Mesenchymal stem cell (in vitro differentiated cells and primary cell): ENCODE results near the gene COQ4.
"Not testable (repeated sequence)": the region's sequence is repeated elsewhere in the genome, so short reads cannot be mapped to it uniquely, and the experiment has no call there.

ENCODE experiments used
- DNase-seq: peaks from one replicate; pipeline ENCODE4 v3.0.0-alpha.2; 2013
- H2AFZ ChIP-seq: one replicate; pipeline ENCODE4 v1.6.1; 2013; ENCODE audit warnings: low read depth, mild to moderate bottlenecking, control low read depth, inconsistent platforms, low read length, moderate library complexity
- H2AK5ac ChIP-seq: 2 replicates; pipeline ENCODE4 v1.6.1; 2013; ENCODE audit warnings: low read length, moderate library complexity, mild to moderate bottlenecking, inconsistent platforms; ENCODE audit not compliant: severe bottlenecking
- H2BK120ac ChIP-seq: one replicate; pipeline ENCODE4 v1.6.1; 2013; ENCODE audit warnings: low read depth, mild to moderate bottlenecking, inconsistent platforms, low read length, moderate library complexity
- H2BK12ac ChIP-seq, 2 experiments: one replicate each; pipeline ENCODE4 v1.6.1; 2013; ENCODE audit warnings: inconsistent platforms in 2 of 2, low read length in 2 of 2, mild to moderate bottlenecking in 2 of 2, moderate library complexity in 2 of 2, control low read depth in 1 of 2
- H2BK15ac ChIP-seq: one replicate; pipeline ENCODE4 v1.6.1; 2013; ENCODE audit warnings: mild to moderate bottlenecking, low read depth, inconsistent platforms; ENCODE audit not compliant: poor library complexity, severe bottlenecking
- H2BK5ac ChIP-seq: 2 replicates; pipeline ENCODE4 v1.6.1; 2013; ENCODE audit warnings: low read depth, mild to moderate bottlenecking, low read length, control low read depth, inconsistent platforms; ENCODE audit not compliant: poor library complexity, severe bottlenecking
- H3K14ac ChIP-seq, 2 experiments: one replicate each; pipeline ENCODE4 v1.6.1; 2013; ENCODE audit warnings: inconsistent platforms in 2 of 2, low read length in 2 of 2, control low read depth in 1 of 2, mild to moderate bottlenecking in 1 of 2, moderate library complexity in 1 of 2
- H3K18ac ChIP-seq, 2 experiments: one replicate each; pipeline ENCODE4 v1.6.1; 2013; ENCODE audit warnings: inconsistent platforms in 2 of 2, low read length in 2 of 2, control low read depth in 1 of 2, low read depth in 1 of 2, mild to moderate bottlenecking in 1 of 2
- H3K23ac ChIP-seq, 2 experiments: one replicate each; pipeline ENCODE4 v1.6.1; 2013; ENCODE audit warnings: inconsistent platforms in 2 of 2, low read length in 2 of 2, mild to moderate bottlenecking in 2 of 2, moderate library complexity in 2 of 2, control low read depth in 1 of 2
- H3K27ac ChIP-seq: 2 replicates; pipeline ENCODE4 v1.5.1; 2013; ENCODE audit warnings: mild to moderate bottlenecking, moderate library complexity, low read length, control low read depth, inconsistent platforms; ENCODE audit not compliant: poor library complexity, severe bottlenecking
- H3K27me3 ChIP-seq, 2 experiments: 2 replicates each; pipeline versions ENCODE4 v1.6.1 to v1.7.0; 2013; ENCODE audit warnings: low read length in 2 of 2, mild to moderate bottlenecking in 2 of 2, moderate library complexity in 2 of 2, control low read depth in 1 of 2, inconsistent platforms in 1 of 2; ENCODE audit not compliant: control insufficient read depth in 1 of 2, insufficient read depth in 1 of 2
- H3K36me3 ChIP-seq, 2 experiments: 2 replicates each; pipeline versions ENCODE4 v1.6.1 to v1.7.0; 2013; ENCODE audit warnings: low read length in 2 of 2, control low read depth in 1 of 2, inconsistent platforms in 1 of 2, low read depth in 1 of 2, mild to moderate bottlenecking in 1 of 2; ENCODE audit not compliant: insufficient read depth in 2 of 2, control insufficient read depth in 1 of 2
- H3K4ac ChIP-seq, 2 experiments: one replicate each; pipeline ENCODE4 v1.6.1; 2013; ENCODE audit warnings: inconsistent platforms in 2 of 2, low read length in 2 of 2, mild to moderate bottlenecking in 2 of 2, moderate library complexity in 2 of 2, control low read depth in 1 of 2, low read depth in 1 of 2
- H3K4me1 ChIP-seq: 2 replicates; pipeline ENCODE4 v1.6.1; 2013; ENCODE audit warnings: low read depth, low read length, control low read depth; ENCODE audit not compliant: control insufficient read depth, insufficient read depth
- H3K4me2 ChIP-seq: 2 replicates; pipeline ENCODE4 v1.6.1; 2013; ENCODE audit warnings: low read length, mild to moderate bottlenecking, inconsistent platforms; ENCODE audit not compliant: poor library complexity, severe bottlenecking
- H3K4me3 ChIP-seq, 2 experiments: 2 replicates each; pipeline versions ENCODE4 v1.5.1 to v1.7.0; 2013; ENCODE audit warnings: low read length in 2 of 2, mild to moderate bottlenecking in 2 of 2, control low read depth in 1 of 2, low read depth in 1 of 2; ENCODE audit not compliant: insufficient read depth in 1 of 2
- H3K79me1 ChIP-seq: replicated peaks from 2 replicates; pipeline ENCODE4 v1.6.1; 2013; ENCODE audit warnings: mild to moderate bottlenecking, control low read depth, low read length, inconsistent platforms; ENCODE audit not compliant: poor library complexity, severe bottlenecking
- H3K9ac ChIP-seq: 2 replicates; pipeline ENCODE4 v1.7.0; 2013; ENCODE audit warnings: mild to moderate bottlenecking, low read length, moderate library complexity
- H3K9me3 ChIP-seq: 2 replicates; pipeline ENCODE4 v1.7.0; 2013; ENCODE audit warnings: mild to moderate bottlenecking, low read length; ENCODE audit not compliant: control insufficient read depth
- H4K8ac ChIP-seq: one replicate; pipeline ENCODE4 v1.6.1; 2013; ENCODE audit warnings: inconsistent platforms, mild to moderate bottlenecking, low read length, moderate library complexity
- H4K91ac ChIP-seq: one replicate; pipeline ENCODE4 v1.6.1; 2013; ENCODE audit warnings: mild to moderate bottlenecking, low read length, inconsistent platforms
- WGBS: methylation state at CpG from one replicate; pipeline ENCODE4 v1.1.7; 2013; ENCODE audit warnings: mixed read lengths; 5-methylcytosine and 5-hydroxymethylcytosine counted together

COQ4 gene

DNA sequence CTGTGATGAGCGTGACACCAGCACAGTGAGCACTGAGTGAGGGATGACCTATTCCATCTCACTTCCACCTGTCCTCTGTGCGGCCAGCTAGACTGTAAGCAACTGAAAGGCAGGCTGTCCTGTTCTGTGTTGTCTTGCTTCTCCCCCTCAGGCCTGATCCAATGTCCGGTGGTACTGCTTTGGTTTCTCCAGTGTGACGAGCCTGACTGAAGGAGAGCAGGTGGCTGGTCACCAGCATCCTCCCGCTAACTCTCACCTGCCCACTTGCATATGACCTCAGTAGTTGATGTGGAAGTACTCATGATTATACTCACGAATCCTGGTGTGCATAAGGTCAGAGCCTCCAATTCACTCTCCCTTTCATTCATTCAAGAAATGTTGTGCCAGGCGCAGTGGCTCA, 15.3 kb downstream of the COQ4 start:
- DNase-seq = no peak
- H3K27ac ChIP-seq = no peak overlapping the region
- H3K9me3 ChIP-seq = no peaks in the 10 kb centered on the region
- no peak overlapping the region for H3K4me3 ChIP-seq
- no peak overlapping the region for H3K9ac ChIP-seq
- 95% methylated on average over 7 of the region's 7 CpGs for WGBS
- no peak overlapping the region for H3K18ac ChIP-seq
- H3K79me1 ChIP-seq = peaks cover 8% of the 10 kb centered on the region
- H3K4me2 ChIP-seq = no peak overlapping the region
- H2BK12ac ChIP-seq = no peak overlapping the region
- H4K91ac ChIP-seq = no peak overlapping the region
- no peaks in the 10 kb centered on the region for H3K27me3 ChIP-seq
- no peak overlapping the region for H2AFZ ChIP-seq
- H2AK5ac ChIP-seq = no peak overlapping the region
- no peak overlapping the region for H2BK15ac ChIP-seq
- no peak overlapping the region for H2BK120ac ChIP-seq
- H3K4me1 ChIP-seq = peaks cover 8% of the 10 kb centered on the region
- H4K8ac ChIP-seq = no peak overlapping the region
- H3K4ac ChIP-seq = no peak overlapping the region
- H3K14ac ChIP-seq = no peak overlapping the region
- peaks cover 18 to 19% of the 10 kb centered on the region in 2 experiments for H3K36me3 ChIP-seq
- no peak overlapping the region for H3K23ac ChIP-seq
- H2BK5ac ChIP-seq = no peak overlapping the region

DNA sequence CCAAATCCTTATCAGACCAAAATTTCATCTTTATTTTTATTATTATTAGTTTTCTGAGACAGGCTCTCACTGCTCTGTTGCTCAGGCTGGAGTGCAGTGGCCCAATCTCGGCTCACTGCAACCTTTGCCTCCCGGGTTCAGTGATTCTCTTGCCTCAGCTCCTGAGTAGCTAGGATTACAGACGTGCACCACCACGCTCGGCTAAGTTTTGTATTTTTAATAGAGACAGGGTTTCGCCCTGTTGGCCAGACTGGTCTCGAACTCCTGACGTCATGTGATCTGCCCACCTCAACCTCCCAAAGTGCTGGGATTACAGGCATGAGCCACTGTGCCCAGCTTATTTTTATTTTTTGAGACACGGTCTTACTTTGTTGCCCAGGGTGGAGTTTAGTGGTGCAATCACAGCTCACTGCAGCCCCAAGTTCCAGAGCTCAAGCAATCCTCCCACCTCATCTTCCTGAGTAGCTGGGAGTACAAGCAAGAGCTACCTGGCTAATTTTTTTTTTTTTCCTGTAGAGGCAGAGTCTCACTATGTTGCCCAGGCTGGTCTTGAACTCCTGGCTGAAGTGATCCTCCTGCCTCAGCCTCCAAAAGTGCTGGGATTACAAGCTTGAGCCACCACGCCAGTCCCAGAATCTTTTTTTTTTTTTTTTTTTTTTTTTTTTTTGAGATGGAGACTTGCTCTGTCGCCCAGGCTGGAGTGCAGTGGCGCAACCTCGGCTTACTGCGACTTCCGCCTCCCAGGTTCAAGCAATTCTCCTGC, 16.4 kb downstream of the COQ4 start:
- H2BK120ac ChIP-seq, H3K4me1 ChIP-seq, H2AK5ac ChIP-seq, H2AFZ ChIP-seq, H3K9ac ChIP-seq, H3K27ac ChIP-seq, H2BK5ac ChIP-seq, H3K4me2 ChIP-seq, H4K8ac ChIP-seq, H2BK12ac ChIP-seq, H2BK15ac ChIP-seq, H3K23ac ChIP-seq, H3K18ac ChIP-seq, H4K91ac ChIP-seq, H3K4me3 ChIP-seq, H3K4ac ChIP-seq, H3K27me3 ChIP-seq, H3K14ac ChIP-seq, H3K9me3 ChIP-seq, DNase-seq: not testable (repeated sequence)
- H3K36me3 ChIP-seq = peaks cover 18 to 19% of the 10 kb centered on the region in 2 experiments
- WGBS = 95% methylated on average over 14 of the region's 15 CpGs
- peaks cover 17% of the 10 kb centered on the region for H3K79me1 ChIP-seq

DNA sequence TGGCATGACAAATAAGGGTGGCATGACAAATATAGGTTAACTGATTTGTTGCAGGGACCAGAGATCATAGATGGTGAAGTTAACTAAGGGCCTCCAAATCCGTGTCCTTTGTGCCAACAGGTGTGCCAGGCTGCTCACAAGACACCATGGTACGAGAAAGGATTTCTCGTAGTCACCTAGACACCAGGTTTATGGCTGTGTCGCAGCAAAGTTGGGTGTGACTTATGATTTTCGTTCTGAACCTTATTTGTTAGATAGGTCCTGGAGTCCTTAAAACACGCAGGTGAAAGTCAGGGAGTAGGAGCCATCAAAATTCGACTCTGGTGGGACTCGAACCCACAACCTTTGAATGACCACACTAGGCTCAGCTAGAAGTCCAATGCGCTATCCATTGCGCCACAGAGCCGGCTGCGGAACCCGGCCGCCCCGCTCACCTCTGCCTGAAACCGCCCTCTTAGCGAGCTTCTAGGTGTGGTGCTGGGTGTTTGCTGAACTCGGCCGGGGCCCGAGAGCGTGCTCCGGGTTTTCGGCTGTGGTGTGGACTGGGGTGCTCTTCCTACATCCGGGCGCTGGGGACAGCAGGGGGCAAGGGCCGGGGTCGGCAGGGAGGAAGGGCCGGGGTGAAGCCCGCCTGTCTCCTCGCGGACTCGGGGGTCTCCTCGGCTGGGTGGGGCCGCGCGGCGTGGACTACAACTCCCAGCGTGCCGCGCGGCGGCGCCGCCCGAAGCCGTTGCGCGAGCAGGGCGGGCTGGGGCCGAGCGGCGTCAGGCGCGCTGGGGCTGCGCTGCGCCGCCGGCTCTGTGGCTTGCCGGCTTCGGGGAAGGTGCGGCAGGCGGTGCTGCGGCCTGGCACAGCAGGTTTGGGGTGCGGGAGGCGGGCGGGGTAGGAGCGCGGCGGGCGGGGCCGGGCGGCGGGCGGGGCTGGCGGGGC, 17.4 kb downstream of the COQ4 start, which contains the start of gene SLC27A4:
Gene SLC27A4, plus strand, starts transcription at position 767 of the 930 bp plus-strand sequence. CDS start 2,606 bp downstream, outside the sequence.
- Histone ChIP-seq H4K8ac (peak within 1 kb of the TSS; percentile 83), H3K27ac (no peak within 1 kb of the TSS), H3K9ac (peak within 1 kb of the TSS; percentile 88), H3K14ac (peak within 1 kb of the TSS in 1 of 2 experiments; percentile 94), H3K27me3 (no peaks in the 10 kb centered on the region), H3K9me3 (no peaks in the 10 kb centered on the region), H2BK12ac (peak within 1 kb of the TSS in 1 of 2 experiments; percentile 2), H3K4me1 (peaks cover 6% of the 10 kb centered on the region), H3K4ac (peak within 1 kb of the TSS in 1 of 2 experiments; percentile 40), H2BK15ac (peak within 1 kb of the TSS; percentile 60), H3K23ac (peak within 1 kb of the TSS in 1 of 2 experiments; percentile 66), H2BK120ac (no peak within 1 kb of the TSS), H2AK5ac (no peak within 1 kb of the TSS), H4K91ac (peak within 1 kb of the TSS; percentile 16), H2BK5ac (no peak within 1 kb of the TSS), H3K36me3 (peaks cover 24 to 28% of the 10 kb centered on the region in 2 experiments), H2AFZ (peak within 1 kb of the TSS; percentile 85), H3K79me1 (peaks cover 18% of the 10 kb centered on the region), H3K18ac (peak within 1 kb of the TSS in 1 of 2 experiments; percentile 67), H3K4me2 (peak within 1 kb of the TSS; percentile 94), H3K4me3 (peak within 1 kb of the TSS; percentile 80 to 89)
- DNase-seq = peak; percentile 71
- WGBS = 11% methylated on average over 44 of the region's 75 CpGs
